ENCODE measurements around the gene LANCL2. TPM values are rescaled to one million over a fixed set of nuclear protein-coding genes. Genes with fewer than 3 reads are reported as not detected.

Gene LANCL2
- total RNA-seq, 4 donors from 2014 or later, result 6.4 to 12.8 (median 9.7) TPM

GRCh38 chr7:55473932-55474331, 108.8 kb downstream of the LANCL2 start:
- H3K4me1 ChIP-seq, result no peaks in the 10 kb centered on the region
- no peak overlapping the region for H3K27ac ChIP-seq
- no peak overlapping the region for H3K4me3 ChIP-seq
- DNase-seq, result no peak
- TF ChIP-seq CTCF (IDR thresholded peaks at IDR 0.05), result no peak
- TF ChIP-seq POLR2A (IDR thresholded peaks at IDR 0.05), result no peak
- WGBS, 2 donors, result 91 to 100% methylated on average over 5 to 10 of the region's 10 CpGs
- peaks cover 0 to 28% (median 0%) of the 10 kb centered on the region in 3 donors for H3K36me3 ChIP-seq
- no peaks in the 10 kb centered on the region for H3K27me3 ChIP-seq
- intact Hi-C loops (cut with DNase I), result no loop called here
- H3K9me3 ChIP-seq, result no peaks in the 10 kb centered on the region

GRCh38 chr7:55474944-55475854, 110.1 kb downstream of the LANCL2 start:
- WGBS, 2 donors, result 87 to 88% methylated on average over 20 to 21 of the region's 22 CpGs
- no peak for DNase-seq
- H3K36me3 ChIP-seq, result peaks cover 0 to 23% (median 0%) of the 10 kb centered on the region in 3 donors

GRCh38 chr7:55475855-55476803, 111.0 kb downstream of the LANCL2 start:
- DNase-seq, result no peak
- H3K27ac ChIP-seq, result no peak overlapping the region
- intact Hi-C loops (cut with DNase I), result no loop called here
- no peaks in the 10 kb centered on the region for H3K4me1 ChIP-seq
- TF ChIP-seq POLR2A (IDR thresholded peaks at IDR 0.05) (no peak), CTCF (IDR thresholded peaks at IDR 0.05) (no peak)
- no peak overlapping the region for H3K4me3 ChIP-seq
- H3K27me3 ChIP-seq, result no peaks in the 10 kb centered on the region
- H3K36me3 ChIP-seq, result peaks cover 0 to 23% (median 0%) of the 10 kb centered on the region in 3 donors
- WGBS, 2 donors, result 85 to 92% methylated on average over 11 to 12 of the region's 19 CpGs
- H3K9me3 ChIP-seq, result no peaks in the 10 kb centered on the region

More at GRCh38 chr7:55474944-55475854, 110.1 kb downstream of the LANCL2 start:
- Histone ChIP-seq H3K9me3 (no peaks in the 10 kb centered on the region), H3K4me3 (no peak overlapping the region), H3K4me1 (no peaks in the 10 kb centered on the region), H3K27me3 (no peaks in the 10 kb centered on the region), H3K27ac (no peak overlapping the region)
- intact Hi-C loops (cut with DNase I), result no loop called here
- no peak for TF ChIP-seq CTCF (IDR thresholded peaks at IDR 0.05)
- TF ChIP-seq POLR2A (IDR thresholded peaks at IDR 0.05), result no peak

GRCh38 chr7:55476852-55477780, 112.0 kb downstream of the LANCL2 start:
- intact Hi-C loops (cut with DNase I), result no loop called here
- H3K36me3 ChIP-seq, result peaks cover 0 to 23% (median 0%) of the 10 kb centered on the region in 3 donors
- no peak for DNase-seq

More at GRCh38 chr7:55476852-55477780, 112.0 kb downstream of the LANCL2 start:
- Histone ChIP-seq H3K4me1 (no peaks in the 10 kb centered on the region), H3K9me3 (no peaks in the 10 kb centered on the region), H3K27ac (no peak overlapping the region), H3K27me3 (no peaks in the 10 kb centered on the region), H3K4me3 (no peak overlapping the region)
- WGBS, 2 donors, result 92 to 95% methylated on average over 8 to 11 of the region's 19 CpGs
- no peak for TF ChIP-seq CTCF (IDR thresholded peaks at IDR 0.05)
- no peak for TF ChIP-seq POLR2A (IDR thresholded peaks at IDR 0.05)
